HG02885 (cell line): Measurements from ENCODE around the gene VPS33B.
"Not testable (repeated sequence)": the region's sequence is repeated elsewhere in the genome, so short reads cannot be mapped to it uniquely, and the experiment has no call there.

Source experiments
- ATAC-seq: cut with Tn5 transposase; IDR thresholded peaks from one replicate; pipeline ENCODE4 v1.9.1; 2021; ENCODE audit warnings: mild to moderate bottlenecking; ENCODE audit not compliant: unreplicated experiment, poor library complexity

VPS33B gene

DNA sequence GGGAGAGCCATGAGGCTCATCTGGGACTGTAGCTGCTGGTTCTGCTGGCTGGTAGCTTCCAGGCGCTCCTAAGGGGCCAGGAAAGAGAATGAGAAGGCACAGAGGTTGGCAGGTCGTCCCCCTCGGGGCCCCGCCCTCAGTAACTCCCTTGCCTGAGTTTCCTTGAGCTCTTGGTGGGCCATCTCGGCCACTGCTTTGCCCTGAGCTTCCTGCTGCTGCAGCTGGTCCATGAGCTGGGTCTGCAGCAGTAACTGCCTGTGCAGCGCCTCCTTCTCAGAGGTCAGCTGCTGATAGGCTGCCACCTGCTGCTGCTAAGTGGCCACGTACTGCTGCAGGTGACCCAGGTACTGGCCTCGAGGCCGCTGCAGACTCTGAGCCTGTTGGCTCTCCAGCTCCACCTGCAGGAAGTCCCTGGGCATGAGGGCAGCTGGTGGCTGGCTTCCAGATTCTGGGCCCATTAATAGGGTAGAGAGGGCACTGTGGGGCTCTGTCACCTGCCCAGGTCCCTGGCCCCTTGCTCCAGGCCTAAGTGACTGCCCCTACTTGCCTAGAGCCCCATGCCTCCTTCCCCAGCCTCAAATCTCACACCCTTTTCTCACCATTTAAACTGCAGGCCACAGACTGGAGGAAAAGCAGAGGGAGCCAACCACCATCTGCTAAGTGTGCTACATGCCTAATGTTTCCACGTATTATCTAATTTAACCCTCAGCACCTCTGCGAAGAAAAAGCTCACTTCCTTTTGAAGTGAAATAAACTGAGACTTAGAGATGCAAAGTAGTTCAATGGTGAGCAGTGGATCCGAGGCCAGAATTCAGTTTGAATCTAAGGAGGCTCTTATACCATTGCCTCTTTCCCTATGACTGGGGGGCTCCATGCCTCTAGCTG, 10.8 kb upstream of the VPS33B start:
- ATAC-seq = peak; percentile 69

DNA sequence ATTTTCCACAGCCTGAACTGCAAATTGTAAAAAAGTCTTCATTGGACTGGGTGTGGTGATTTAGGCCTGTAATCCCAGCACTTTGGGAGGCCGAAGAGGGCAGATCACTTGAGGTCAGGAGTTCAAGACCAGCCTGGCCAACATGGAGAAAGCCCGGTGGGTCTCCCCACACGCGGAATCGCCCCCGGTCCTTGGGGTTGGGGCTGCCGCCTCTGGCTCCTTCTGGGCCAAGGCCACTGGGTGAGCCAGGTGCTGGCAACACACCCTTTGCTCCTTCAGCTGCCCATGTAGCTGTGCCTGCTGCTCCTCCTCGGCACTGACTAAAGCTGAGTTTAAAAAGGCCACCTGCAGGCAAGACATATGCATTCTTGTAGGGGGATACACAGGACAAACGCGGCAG, 9.4 kb upstream of the VPS33B start:
- ATAC-seq = no peak

DNA sequence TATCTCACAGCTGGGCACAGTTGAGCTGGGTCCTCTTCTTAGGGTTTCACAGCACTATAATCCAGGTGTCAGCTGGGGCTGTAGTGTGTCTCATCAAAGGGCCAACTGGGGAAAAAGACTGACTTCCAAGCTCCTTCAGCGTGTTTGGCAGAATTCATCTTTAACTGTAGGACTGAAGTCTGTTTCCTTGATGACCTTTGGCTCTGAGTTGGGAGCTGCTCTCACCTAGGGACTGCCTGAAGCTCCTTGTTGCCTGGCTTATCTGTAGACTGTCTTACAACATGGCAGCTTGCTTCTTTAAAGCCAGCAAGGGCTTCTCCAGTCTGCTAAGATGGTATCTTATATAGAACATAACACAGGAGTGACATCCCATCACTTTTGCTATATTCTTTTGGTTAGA, 5.3 kb upstream of the VPS33B start:
- no peak for ATAC-seq

DNA sequence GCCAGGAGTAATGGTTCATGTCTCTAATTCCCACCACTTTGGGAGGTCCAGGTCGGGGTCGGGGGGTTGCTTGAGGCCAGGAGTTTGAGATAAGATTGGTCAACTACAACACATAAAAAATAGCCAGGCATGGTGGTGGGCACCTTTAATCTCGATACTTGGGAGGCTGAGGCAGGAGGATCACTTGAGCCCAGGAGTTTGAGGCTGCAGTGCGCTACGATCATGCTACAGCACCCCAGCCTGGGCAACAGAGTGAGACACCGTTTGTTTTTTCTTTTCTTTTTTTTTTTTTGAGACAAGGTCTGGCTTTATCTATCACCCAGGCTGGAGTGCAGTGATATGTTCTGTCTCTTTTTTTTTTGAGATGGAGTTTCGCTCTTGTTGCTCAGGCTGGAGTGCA, 1.3 kb upstream of the VPS33B start:
- ATAC-seq = no peak

DNA sequence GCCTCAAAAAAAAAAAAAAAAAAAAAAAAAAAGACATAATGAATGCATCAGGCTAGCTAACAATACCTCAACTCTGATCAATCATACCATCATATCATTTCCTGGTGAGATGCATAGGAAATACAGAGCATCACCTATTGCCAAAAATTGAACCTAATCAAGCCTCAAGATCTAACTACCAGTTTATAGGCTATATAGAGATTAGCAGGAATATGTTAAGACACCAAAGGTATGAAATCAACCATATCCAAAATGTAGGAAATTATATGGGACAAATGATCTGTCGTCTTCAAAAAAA, 387 bp upstream of the VPS33B start:
- ATAC-seq = peak; percentile 23

DNA sequence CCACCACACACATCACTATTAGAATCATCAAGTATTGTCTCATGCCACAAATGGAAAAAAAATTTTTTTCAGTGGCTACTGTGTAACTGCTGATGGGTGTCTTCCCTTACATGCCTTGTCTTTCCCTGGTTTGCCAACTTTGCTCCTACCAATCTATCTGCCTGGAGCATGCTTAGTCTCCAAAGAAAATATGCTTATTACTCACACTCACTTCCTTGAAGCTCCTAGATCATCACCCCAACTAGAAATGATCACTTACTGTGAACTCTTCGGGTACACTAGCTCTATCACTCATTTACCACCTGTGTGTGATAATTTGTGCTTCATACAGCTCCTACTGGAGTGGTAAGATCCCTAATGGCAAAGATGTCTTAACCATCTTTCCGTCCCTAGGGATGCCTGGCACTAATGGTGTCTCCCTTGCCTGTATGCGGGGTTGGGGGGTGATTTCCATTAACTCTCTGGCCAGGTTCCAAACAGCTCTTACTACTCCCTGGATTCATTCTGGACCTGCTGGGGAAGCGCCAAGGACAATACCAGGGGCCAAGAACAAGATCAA, 799 bp downstream of the VPS33B start:
- no peak for ATAC-seq

DNA sequence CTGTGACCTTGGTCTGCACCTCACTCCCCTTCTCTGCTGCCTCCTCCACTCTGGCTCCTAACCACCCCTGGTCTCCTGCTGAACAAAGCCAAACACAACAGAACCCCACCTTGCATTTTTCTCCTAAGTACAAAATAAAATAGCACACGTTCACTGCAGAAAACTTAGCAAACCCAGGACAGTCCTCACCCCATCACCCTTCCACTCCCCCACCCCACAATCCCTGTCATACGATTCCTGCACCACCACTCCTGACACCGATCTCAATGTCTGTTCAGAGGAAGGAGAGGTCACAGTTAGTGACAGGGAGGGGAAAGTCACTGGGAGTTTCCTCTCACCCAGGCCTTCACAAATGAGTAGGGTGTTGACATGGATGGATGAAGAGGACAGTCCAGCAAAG, 4.2 kb downstream of the VPS33B start:
- no peak for ATAC-seq

DNA sequence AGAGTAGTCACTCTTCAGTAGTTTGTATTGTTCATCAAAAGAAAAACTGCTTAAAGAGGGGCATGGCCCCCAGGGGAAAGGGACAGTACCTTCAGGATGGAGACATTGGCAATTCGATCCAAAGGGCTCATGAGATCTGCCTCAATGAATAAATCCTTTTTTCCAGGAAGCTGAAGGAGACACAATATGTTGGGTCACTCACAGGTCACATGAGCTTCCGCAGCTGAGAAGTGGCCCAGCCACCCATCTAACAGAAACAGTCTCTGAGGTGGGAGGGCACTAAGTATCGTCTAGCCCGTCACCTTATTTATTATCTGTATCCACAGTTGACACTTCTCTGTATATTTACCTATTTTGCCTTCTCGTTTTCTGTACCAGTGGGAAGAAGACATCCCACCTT, 4.7 kb downstream of the VPS33B start:
- ATAC-seq = no peak

DNA sequence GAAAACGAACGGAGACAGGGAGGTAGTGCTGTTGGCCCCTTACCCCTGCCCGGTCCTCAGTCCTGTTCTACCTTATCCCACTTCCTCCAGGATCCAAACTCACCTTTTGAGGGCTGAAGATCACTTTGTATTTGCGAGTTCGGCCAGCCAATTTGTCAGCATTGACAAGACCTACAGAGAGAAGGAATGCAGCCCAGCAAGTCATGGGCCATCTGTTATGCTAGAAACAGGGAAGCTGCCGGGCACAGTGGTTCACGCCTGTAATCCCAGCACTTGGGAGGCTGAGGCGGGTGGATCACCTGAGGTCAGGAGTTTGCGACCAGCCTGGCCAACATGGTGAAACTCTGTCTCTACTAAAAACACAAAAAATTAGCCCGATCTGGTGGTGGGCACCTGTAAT, 8.7 kb downstream of the VPS33B start:
- not testable (repeated sequence) for ATAC-seq

DNA sequence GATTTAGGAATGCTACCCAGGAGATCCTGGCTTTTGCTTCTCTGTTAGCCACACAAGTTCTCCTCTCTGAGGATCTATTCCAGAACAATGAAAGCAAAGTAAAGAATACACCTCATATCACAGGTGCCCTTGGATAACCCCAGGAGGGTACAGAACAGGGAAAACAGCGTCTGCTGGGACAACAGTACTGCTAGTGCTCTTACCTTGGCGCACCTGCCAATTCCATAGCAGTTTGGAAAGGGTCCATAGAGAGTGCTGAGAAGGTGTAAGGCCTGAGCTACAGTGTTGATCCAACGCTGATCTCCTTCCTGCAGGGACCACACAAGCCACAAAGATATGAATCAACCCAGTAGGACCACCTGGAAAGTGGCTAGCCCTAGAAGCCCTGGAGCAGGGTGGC, 15.1 kb downstream of the VPS33B start:
- no peak for ATAC-seq

DNA sequence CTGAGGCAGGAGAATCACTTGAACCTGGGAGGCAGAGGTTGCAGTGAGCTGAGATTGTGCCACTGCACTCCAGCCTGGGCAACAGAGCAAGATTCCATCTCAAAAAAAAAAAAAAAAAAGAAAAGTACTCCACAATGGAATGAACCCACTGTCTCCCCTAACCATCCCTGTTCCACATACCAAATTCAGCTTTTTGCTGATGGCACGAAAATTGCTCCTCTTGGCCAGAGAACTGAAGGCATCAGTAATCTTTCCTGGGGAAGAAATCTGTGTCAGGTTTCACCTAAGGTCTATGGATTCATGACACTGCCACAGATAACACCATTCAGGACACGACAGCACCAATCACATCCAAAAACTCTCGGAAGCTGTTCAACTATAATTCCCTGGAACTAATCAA, 21.2 kb downstream of the VPS33B start:
- ATAC-seq = no peak

DNA sequence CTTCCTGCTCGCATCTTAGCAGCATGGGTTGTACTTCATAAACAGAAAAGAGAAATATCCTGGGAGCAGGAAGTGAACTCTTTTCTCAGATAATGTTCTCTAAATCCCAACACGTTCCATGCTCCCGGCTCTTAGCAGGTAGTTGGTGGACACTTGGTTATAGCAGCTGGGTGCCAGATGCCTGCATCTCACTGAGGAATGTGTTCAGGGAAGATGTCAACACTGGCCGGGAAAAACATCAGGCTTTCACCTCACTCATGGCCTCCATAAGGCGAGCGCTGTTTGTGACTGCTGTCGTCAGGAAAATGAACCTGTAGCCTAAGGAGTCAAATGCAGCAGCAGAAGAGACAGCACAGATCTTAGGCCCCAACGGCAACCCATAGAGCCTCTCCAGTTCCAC, 23.7 kb downstream of the VPS33B start:
- ATAC-seq = no peak

DNA sequence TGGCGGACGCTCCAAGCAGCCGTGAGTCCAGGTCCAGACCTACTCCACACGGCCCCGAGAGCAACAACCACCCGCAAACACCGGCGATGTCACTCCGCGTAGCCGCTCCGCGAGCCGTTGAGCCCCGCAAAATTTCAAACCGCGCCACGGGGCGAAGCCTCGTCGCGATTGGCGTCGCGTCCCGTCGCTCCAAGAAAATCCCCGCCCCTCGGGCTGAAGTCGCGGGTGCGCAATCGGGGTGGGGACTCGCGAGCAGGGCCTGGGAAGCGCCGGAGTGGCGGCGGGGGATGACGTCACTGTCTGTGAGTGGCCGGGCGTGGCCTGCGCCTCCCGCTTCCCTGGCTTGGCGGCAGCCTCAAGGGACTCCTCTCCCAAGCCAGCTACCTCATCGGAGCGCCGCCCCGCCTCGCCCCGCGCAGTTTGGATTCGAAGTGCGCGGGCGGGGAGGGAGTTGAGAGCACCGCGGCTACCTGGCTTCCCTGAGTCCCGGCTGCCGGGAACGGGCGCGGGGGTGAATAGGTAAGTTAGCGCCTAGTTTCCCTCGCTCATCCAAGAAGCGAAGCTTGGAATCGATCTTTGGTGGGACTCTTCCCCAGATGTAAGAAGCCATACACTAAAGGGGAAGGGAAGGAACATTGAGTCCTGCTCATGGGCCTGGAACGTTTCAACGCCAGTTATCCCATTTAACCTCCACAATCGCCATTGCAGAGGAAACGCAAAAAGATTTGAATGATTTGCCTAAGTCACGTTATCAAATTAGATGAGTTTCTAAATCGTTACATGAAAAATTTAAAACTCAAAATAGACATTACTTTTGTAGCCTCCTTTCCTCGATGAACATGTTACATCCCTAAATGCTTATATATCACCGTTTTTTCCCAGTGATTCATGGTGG, 27.7 kb downstream of the VPS33B start, which contains the start of gene PRC1:
Gene PRC1, minus strand, starts transcription at position 119 of the 895 bp plus-strand sequence. Its CDS starts 118 bp downstream, at position 1.
- ATAC-seq = peak; percentile 95

DNA sequence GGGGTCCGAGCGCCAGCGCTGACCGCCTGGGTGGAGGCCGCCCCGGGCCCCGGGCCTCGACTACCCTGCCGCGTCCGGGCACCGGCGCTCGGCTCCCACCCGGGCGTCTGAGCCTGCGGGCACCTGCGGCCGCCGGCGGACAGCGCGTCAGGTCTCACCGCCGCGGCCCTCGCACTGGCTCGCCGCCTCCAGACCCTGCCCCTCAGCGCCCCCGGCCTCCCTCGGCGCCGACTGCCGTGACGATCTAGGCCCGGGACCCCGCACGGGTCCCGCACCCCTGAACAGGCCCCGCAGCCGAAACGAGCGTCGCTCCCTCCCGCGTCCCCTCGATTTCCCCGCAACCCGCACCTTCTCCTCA, 28.4 kb downstream of the VPS33B start:
- peak; percentile 17 for ATAC-seq

DNA sequence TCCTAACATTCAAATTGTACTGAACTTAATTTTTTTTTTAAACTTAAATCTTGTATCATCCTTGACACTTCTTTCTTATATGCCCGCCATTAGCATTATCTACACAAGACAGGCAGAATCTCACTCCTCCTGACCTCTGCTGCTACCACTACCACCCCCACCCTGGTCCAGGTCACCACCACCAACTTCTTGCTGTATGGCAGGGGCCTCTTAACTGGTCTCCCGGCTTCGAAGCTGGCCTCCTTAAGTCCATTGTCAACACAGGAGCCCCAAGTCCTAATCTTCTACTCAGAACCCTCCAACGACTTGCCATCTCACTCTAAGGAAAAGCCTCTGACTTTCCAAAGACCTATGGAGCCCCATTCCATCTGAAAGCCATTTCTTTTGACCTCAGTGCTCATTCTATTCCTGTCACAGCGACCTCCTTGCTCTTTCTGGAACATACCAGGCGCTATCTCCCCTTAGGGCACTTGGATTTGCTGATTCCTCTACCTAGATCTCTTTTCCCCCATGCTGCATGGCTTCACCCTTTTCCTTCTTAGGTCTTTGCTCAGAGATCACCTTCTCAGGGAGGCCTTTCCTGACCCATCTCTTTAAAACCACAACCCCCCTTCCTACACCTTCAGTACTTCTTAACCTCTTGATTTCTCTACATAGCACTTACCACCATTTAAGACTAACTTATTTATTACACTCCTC, 30.7 kb downstream of the VPS33B start:
- ATAC-seq = no peak

DNA sequence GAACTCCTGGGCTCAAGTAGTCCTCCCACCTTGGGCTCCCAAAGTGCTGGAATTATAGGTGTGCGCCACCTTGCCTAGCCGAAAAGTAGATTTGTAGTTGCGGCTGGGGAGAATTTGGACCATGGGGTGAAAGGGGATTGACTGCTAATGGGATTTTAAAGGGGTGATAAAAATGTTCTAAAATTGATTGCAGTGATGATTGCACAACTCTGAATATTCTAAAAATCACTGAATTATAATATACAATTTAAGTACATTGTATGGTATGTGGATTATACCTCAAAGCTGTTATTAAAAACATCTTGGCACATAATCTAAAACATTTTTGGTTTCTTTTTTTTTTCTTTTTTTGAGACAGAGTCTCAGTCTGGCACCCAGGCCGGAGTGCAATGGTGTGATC, 31.9 kb downstream of the VPS33B start:
- no peak for ATAC-seq

DNA sequence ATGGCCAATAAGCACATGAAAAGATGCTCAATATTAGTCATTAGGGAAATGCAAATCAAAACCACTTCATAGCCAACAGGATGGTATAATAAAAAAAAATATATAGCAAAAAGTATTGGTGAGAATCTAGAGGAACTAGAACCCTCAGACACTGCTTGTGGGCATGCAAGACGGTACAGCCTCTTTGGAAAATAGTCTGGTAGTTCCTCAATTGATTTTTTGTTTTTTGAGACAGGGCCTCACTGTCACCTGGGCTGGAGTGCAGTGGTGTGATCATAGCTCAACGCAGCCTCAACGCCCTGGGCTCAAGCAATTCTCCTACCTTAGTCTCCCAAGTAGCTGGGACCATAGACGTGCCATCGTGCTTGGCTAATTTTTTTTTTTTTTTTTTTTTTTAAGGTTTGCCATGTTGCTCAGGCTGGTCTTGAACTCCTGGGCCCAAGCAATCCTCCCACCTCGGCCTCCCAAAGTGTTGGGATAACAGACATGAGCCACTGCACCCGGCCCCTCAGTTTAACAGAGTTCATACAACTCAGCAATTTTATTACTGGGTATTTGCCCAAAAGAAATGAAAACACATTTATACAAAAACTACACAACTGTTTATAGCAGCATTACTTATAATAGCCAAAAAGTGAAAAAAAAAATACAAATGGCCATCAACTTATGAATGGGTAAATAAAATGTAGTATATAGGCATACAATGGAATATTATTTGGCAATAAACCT, 33.2 kb downstream of the VPS33B start:
- ATAC-seq = no peak

DNA sequence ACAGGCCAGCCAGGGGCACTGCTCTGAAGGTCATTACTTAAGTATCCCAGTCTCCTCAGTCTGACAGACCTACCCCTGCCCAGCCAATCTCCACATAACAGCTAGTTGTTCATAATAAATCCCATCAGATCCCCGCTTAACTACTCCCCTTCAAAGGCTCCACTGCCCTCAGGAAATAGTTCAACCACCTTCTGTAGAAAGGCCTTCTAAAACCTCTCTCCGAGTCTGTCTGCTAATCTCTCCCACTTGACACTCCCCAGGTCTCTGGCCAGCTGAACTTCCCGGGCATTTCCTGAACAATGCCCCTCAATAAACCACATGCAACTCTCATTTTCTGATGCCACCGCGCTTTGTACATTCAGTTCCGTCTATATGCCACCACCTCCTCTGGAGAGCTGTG, 34.1 kb downstream of the VPS33B start:
- no peak for ATAC-seq

DNA sequence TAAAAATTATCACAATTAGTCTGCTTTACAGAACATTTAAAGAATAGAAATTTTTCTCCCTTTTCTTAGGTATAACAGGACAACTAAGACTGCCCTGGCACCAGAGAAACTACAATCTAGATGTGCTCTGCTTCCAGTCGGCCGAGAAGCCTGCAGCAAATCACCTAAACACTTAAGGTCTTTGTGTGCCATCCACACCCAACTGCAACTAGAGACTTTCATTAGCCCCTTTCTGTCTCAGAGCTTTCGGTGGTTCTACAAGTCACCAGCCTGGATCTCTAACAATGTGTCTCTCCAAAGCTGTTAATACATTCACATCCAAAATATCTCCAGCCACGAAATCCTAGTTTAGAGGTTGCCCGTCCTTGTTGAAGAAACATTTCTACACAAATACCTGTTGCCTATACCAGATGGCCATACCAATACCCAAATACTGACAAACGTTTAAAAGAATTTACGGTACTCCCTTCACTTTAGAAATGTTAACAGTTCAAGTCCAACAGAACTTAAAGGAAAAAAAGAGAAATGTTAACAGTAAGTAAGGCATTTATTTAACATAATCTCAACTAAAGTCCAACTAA, 34.7 kb downstream of the VPS33B start:
- no peak for ATAC-seq
